ENCODE data around the gene BARD1. TPM values are rescaled to one million over a fixed set of nuclear protein-coding genes. Genes with fewer than 3 reads are reported as not detected.
"Not testable (repeated sequence)": the region's sequence is repeated elsewhere in the genome, so short reads cannot be mapped to it uniquely, and the experiment has no call there.

Gene BARD1
- total RNA-seq, 1 donor from 2014 or later: 13.7 TPM

GRCh38 chr2:214710729-214711128 lies 98.8 kb downstream of the BARD1 start:
- Mint-ChIP-seq H3K27me3 (ENCODE audit: low read depth) (no peaks in the 10 kb centered on the region), H3K4me3 (ENCODE audit: unreplicated experiment) (no peak overlapping the region), H3K27ac (ENCODE audit: unreplicated experiment) (no peak overlapping the region), H3K4me1 (ENCODE audit: low read depth) (no peaks in the 10 kb centered on the region), H3K9me3 (ENCODE audit: low read depth) (no peaks in the 10 kb centered on the region), H3K36me3 (ENCODE audit: low read depth) (no peaks in the 10 kb centered on the region)
- no peak for TF ChIP-seq CTCF (IDR thresholded peaks at IDR 0.05)
- DNase-seq (ENCODE audit: low spot score): no peak

- peaks cover 7% of the 10 kb centered on the region for H3K36me3 Mint-ChIP-seq (ENCODE audit: low read depth)
- no peaks in the 10 kb centered on the region for H3K27me3 Mint-ChIP-seq (ENCODE audit: low read depth)
- H3K4me3 Mint-ChIP-seq (ENCODE audit: unreplicated experiment): no peak overlapping the region
- H3K27ac Mint-ChIP-seq (ENCODE audit: unreplicated experiment): no peak overlapping the region
- TF ChIP-seq CTCF (IDR thresholded peaks at IDR 0.05): no peak
- H3K4me1 Mint-ChIP-seq (ENCODE audit: low read depth): no peaks in the 10 kb centered on the region
- DNase-seq (ENCODE audit: low spot score): no peak
- H3K9me3 Mint-ChIP-seq (ENCODE audit: low read depth): peaks cover 25% of the 10 kb centered on the region
Measured at GRCh38 chr2:214706986-214707385, 102.5 kb downstream of the BARD1 start.

- DNase-seq (ENCODE audit: low spot score): no peak
- H3K4me1 Mint-ChIP-seq (ENCODE audit: low read depth): peaks cover 7% of the 10 kb centered on the region
Measured at GRCh38 chr2:214699236-214699635, 110.2 kb downstream of the BARD1 start.

GRCh38 chr2:214696681-214697080 lies 112.8 kb downstream of the BARD1 start:
- DNase-seq (ENCODE audit: low spot score): no peak
- Mint-ChIP-seq H3K4me3 (ENCODE audit: unreplicated experiment) (no peak overlapping the region), H3K27me3 (ENCODE audit: low read depth) (no peaks in the 10 kb centered on the region), H3K4me1 (ENCODE audit: low read depth) (peaks cover 7% of the 10 kb centered on the region), H3K27ac (ENCODE audit: unreplicated experiment) (no peak overlapping the region), H3K9me3 (ENCODE audit: low read depth) (peaks cover 27% of the 10 kb centered on the region), H3K36me3 (ENCODE audit: low read depth) (peaks cover 11% of the 10 kb centered on the region)
- TF ChIP-seq CTCF (IDR thresholded peaks at IDR 0.05): no peak

More at GRCh38 chr2:214699236-214699635, 110.2 kb downstream of the BARD1 start:
- Mint-ChIP-seq H3K9me3 (ENCODE audit: low read depth) (peaks cover 41% of the 10 kb centered on the region), H3K4me3 (ENCODE audit: unreplicated experiment) (no peak overlapping the region), H3K27me3 (ENCODE audit: low read depth) (no peaks in the 10 kb centered on the region), H3K36me3 (ENCODE audit: low read depth) (peaks cover 17% of the 10 kb centered on the region), H3K27ac (ENCODE audit: unreplicated experiment) (no peak overlapping the region)
- no peak for TF ChIP-seq CTCF (IDR thresholded peaks at IDR 0.05)

- no peaks in the 10 kb centered on the region for H3K27me3 Mint-ChIP-seq (ENCODE audit: low read depth)
- H3K9me3 Mint-ChIP-seq (ENCODE audit: low read depth): peaks cover 18% of the 10 kb centered on the region
- peaks cover 7% of the 10 kb centered on the region for H3K4me1 Mint-ChIP-seq (ENCODE audit: low read depth)
- no peak for DNase-seq (ENCODE audit: low spot score)
- peaks cover 6% of the 10 kb centered on the region for H3K36me3 Mint-ChIP-seq (ENCODE audit: low read depth)
- TF ChIP-seq CTCF (IDR thresholded peaks at IDR 0.05): no peak
- H3K4me3 Mint-ChIP-seq (ENCODE audit: unreplicated experiment): no peak overlapping the region
- H3K27ac Mint-ChIP-seq (ENCODE audit: unreplicated experiment): no peak overlapping the region
Measured at GRCh38 chr2:214695789-214696188, 113.7 kb downstream of the BARD1 start.

- Mint-ChIP-seq H3K27ac (ENCODE audit: unreplicated experiment) (peak overlapping the region; percentile 54), H3K4me3 (ENCODE audit: unreplicated experiment) (peak overlapping the region; percentile 76), H3K4me1 (ENCODE audit: low read depth) (peaks cover 12% of the 10 kb centered on the region)
- not testable (repeated sequence) for H3K36me3 Mint-ChIP-seq (ENCODE audit: low read depth); H3K9me3 Mint-ChIP-seq (ENCODE audit: low read depth); H3K27me3 Mint-ChIP-seq (ENCODE audit: low read depth); DNase-seq (ENCODE audit: low spot score)
Measured at GRCh38 chr2:214683557-214683956, 125.9 kb downstream of the BARD1 start.

All from chondrocyte (in vitro differentiated cells).